ENCODE data around the gene ZNF18. TPM values are rescaled to one million over a fixed set of nuclear protein-coding genes. Genes with fewer than 3 reads are reported as not detected.

ZNF18 gene
- total and polyA plus RNA-seq, 2 of the 13 experiments (the other 11 are each of a cell fraction or from before 2014, with no cell fraction given): 2.4 to 5.4 TPM

GRCh38 chr17:11954936-11955335 lies 42.3 kb downstream of the ZNF18 start:
- no peak for ATAC-seq
- H3K9me3 ChIP-seq (ENCODE audit: low read length): peaks cover 22% of the 10 kb centered on the region
- intact Hi-C loops (cut with micrococcal nuclease; ENCODE audit: unreplicated experiment) (no loop called here), in situ Hi-C loops (cut with HindIII; ENCODE audit: extremely low pct_ligation_motif_present, low pct_unique_long_range_greater_than_20kb) (no loop called here)
- CTCF ChIA-PET (ENCODE audit: low intra/inter-chr PET ratio, low total read pairs): no interaction called here
- H3K9ac ChIP-seq (ENCODE audit: insufficient read depth, low read depth, low read length): no peak overlapping the region
- no peak overlapping the region for H3K4me2 ChIP-seq (ENCODE audit: low read depth, low read length)
- no peaks in the 10 kb centered on the region for H3K36me3 ChIP-seq (replicated peaks in 1 of 2; ENCODE audit: control insufficient read depth in 1 of 2, insufficient read depth in 2 of 2, low read length in 2 of 2)
- POLR2A ChIA-PET: no interaction called here
- no peak overlapping the region for H3K4me3 ChIP-seq (replicated peaks in 1 of 3; ENCODE audit: insufficient read depth in 1 of 3, low read depth in 2 of 3, low read length in 3 of 3)
- no peak overlapping the region for H2AFZ ChIP-seq (ENCODE audit: low read length)
- BruUV-seq (replicated peaks): no TSS peak
- FAIRE-seq: no peak
- H3K4me1 ChIP-seq (ENCODE audit: insufficient read depth, low read length): no peaks in the 10 kb centered on the region
- no peak for DNase-seq (ENCODE audit: low spot score)
- H3K27me3 ChIP-seq (ENCODE audit: control insufficient read depth in 1 of 2, insufficient read depth in 2 of 2, low read length in 2 of 2): no peaks in the 10 kb centered on the region
- no peaks in the 10 kb centered on the region for H4K20me1 ChIP-seq (ENCODE audit: insufficient read depth, low read length)
- H3K79me2 ChIP-seq (ENCODE audit: insufficient read depth, low read length): no peaks in the 10 kb centered on the region
- no peak overlapping the region for H3K27ac ChIP-seq (ENCODE audit: extremely low read length, insufficient read depth, low read length)
- TF ChIP-seq KLF13 (CRISPR knock-in tag; IDR thresholded peaks at IDR 0.05): no peak
- TF ChIP-seq ZNF761 (CRISPR knock-in tag; conservative IDR thresholded peaks at IDR 0.05): no peak
- no peak for TF ChIP-seq NCOA2 (CRISPR knock-in tag; IDR thresholded peaks at IDR 0.05)
- no peak for TF ChIP-seq HNF1A (IDR thresholded peaks at IDR 0.05; ENCODE audit: low read depth)
- TF ChIP-seq HNF1A (CRISPR knock-in tag; IDR thresholded peaks at IDR 0.05; ENCODE audit: borderline replicate concordance): no peak
- TF ChIP-seq IRF2 (CRISPR knock-in tag; IDR thresholded peaks at IDR 0.05): no peak
- TF ChIP-seq ZNF430 (CRISPR knock-in tag; IDR thresholded peaks at IDR 0.05): no peak
- TF ChIP-seq RERE (CRISPR knock-in tag; IDR thresholded peaks at IDR 0.05; ENCODE audit: low read depth): no peak
- no peak for TF ChIP-seq ZBTB2 (CRISPR knock-in tag; IDR thresholded peaks at IDR 0.05; ENCODE audit: low read depth)
- no peak for TF ChIP-seq NR1H2 (CRISPR knock-in tag; IDR thresholded peaks at IDR 0.05; ENCODE audit: borderline replicate concordance, low read depth)
- no peak for TF ChIP-seq SNRNP70 (IDR thresholded peaks at IDR 0.05; ENCODE audit: low read depth, low read length)
- TF ChIP-seq ZNF530 (CRISPR knock-in tag; IDR thresholded peaks at IDR 0.05; ENCODE audit: low read depth): no peak
- no peak for TF ChIP-seq SMAD1 (CRISPR knock-in tag; IDR thresholded peaks at IDR 0.05; ENCODE audit: borderline replicate concordance, low read depth)
- TF ChIP-seq DMAP1 (CRISPR knock-in tag; IDR thresholded peaks at IDR 0.05): no peak
- no peak for TF ChIP-seq CREBL2 (CRISPR knock-in tag; IDR thresholded peaks at IDR 0.05; ENCODE audit: borderline replicate concordance)

Data from HepG2 (cell line).